ENCODE measurements around the gene HLA-DRA.

HLA-DRA gene

DNA sequence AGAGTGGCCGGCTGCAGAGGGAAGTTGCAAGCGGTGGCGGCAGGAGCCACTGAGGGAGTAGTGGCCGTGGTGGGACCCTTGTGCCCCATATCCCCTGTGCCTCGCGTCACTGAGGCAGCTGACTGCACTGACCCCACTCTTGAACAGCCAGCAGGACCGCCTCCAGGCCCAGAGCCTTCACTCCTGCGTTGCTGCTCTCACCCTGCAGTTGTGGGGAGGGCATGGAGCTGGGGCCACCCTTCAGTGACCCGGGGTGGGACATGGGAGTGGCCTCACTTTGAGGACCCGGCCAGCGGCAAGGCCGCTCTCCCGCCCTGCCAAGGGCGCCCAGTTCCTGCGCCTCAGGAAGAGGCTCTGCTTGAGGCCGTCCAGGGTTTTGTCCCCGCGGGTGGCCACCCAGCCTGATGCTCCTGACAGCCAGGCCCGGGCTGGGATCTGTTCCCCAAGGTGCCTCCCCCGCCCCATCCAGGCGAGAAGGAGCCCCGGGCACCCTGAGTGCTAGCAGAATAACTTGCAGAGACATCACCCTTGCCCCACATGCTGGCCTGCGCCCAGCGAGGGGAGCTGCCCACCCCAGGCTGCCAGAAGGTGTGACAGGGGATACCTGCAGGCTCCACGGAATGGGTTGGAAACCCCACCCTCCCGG lies 44.4 kb downstream of the HLA-DRA start:
- no peak for DNase-seq

DNA sequence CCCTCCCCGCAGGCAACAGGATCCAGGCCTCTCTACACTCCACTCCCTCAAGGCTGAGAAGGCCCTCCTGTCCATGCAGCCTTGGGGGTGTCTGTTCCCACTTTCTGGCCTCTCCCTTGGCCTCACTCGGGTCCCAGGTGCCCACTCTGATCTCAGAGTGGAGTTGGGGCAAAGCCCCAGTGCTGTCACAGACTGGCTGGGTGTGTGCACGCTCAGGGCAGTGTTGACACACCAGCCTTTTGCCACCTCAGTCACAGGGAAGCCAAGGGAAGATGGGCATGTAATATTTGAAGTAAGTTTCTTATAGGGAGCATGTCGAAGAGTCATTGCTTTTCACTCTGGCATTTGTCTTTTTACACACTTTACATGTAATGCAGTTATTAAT lies 44.9 kb downstream of the HLA-DRA start:
- no peak for DNase-seq

DNA sequence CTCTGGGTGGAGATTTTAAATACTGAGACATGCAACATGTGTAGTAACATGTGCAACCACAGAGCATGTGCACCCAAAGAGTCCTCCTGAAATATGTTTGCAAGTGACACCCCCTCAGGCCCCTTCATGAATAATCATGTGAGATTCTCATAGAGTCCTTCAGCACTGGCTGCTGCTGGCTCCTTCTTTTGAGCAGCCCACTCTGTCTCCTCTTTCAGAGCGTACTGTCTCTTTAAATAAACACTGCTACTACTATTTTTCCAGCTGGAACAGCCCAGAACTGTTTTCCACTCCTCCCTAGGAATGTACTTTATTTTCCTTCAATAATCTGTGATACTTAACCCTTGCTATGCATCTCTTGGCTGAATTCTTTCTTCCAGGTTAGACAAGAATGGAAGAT lies 48.4 kb downstream of the HLA-DRA start:
- DNase-seq, result no peak

DNA sequence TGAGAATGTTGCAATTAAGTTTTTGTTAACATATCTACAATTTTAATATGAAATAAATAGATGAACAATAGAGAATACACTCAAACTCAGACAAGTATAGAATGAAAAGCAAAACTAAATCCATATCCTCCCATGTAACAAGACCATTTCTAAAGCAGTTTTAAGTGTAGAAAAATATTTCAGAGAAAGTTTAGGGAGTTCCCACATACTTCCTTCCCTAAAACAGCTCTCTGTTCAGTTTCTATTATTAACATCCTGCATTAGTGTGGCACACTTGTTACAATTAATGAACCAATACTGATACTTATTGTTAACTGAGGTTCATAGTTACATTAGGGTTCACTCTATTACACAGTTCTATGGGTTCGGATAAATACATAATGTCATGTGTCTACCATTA lies 52.0 kb downstream of the HLA-DRA start:
- no peak for DNase-seq

DNA sequence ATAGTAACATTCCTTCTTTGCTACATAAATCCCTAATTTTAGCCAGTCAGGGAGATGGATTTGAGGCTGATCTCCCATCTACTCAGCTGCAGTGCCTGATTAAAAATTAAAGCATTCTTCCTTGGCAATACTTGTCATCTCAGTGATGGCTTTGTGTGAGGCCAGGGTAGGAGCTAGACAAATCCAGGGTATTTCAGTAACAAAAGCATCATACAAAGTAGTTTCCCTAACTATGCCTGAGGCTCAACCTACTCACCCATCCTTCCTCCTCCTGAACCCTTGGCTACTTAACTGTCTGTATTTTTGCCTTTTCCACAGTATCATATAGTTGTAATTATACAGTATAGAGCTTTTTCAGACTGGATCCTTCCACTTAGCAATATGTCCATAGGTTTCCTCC lies 52.7 kb downstream of the HLA-DRA start:
- DNase-seq, result no peak
